HG03095 (cell line): Measurements from ENCODE around the gene POLR2A.
"Not testable (repeated sequence)": the region's sequence is repeated elsewhere in the genome, so short reads cannot be mapped to it uniquely, and the experiment has no call there.

Source experiments
- ATAC-seq: cut with Tn5 transposase; IDR thresholded peaks from one replicate; pipeline ENCODE4 v1.9.1; 2021; ENCODE audit warnings: moderate library complexity; ENCODE audit not compliant: unreplicated experiment

POLR2A gene

GRCh38 chr17:7460850-7461660 is 23.1 kb upstream of the POLR2A start:
- ATAC-seq, result no peak

DNA sequence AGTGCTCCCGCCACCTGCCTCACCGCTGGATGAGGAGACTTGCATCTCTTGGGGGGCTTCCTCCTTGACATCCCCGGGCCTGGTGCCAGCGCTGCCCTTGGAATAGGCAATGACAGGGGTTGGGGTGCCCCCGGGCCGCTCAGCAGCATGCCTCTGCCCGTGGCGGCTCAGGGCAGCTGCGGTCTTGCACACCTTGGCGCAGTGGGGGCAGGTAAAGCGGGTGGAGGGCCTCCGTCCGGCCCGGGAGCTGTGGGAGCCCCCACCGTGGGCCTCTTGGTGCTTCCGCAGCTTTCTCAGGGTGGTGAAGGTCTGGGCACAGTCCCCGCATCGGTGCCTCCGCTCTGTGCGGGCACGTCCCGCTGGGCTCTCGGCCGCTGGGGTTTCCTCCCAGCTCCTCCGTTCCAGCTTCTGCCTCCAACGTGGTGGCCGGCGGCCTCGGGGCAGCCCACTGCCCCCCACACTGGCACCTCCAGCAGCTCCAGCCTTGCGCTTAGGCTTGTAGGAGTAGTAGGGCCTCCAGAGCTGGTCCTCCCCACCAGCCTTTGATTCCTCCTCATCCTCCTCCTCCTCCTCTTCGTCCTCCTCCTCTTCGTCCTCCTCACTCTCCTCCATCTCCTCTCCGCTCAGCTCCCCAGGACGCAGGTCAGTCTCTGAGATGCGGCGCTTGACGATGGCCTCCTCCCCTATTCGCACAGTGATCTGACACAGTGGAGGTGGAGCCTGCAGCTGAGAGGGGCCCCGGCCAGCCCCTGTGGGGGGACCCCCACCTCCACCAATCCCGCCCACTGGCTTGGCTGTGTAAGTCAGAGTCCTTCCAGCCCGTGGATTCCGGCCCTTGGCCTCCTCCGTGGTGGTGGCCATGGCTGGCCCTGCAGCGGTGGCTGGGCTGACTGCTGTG is 21.4 kb upstream of the POLR2A start:
- ATAC-seq, result no peak

GRCh38 chr17:7463372-7463846 is 20.8 kb upstream of the POLR2A start:
- ATAC-seq, result no peak

DNA sequence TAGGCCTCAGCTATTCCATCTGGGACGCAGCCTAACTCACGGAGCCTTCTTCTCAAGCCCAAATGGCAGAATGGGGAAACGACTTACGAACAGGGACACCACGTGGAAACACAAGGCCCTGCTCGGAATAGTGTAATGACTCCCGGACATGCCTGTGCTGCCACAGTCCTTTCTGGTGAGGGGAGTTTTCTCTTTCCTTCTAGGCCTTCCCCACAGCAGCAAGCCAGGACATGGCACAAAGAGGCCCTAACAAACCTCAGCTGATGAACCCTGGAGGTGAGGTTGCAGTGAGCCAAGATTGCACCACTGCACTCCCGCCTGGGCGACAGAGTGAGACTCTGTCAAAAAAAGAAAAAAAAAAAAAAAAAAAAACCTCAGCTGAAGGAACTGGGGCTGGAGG is 20.1 kb upstream of the POLR2A start:
- no peak for ATAC-seq

GRCh38 chr17:7465597-7466275 is 18.4 kb upstream of the POLR2A start:
- ATAC-seq, result no peak

GRCh38 chr17:7466318-7466638 is 17.9 kb upstream of the POLR2A start:
- ATAC-seq, result no peak

- ATAC-seq, result no peak
Observed at GRCh38 chr17:7466639-7467341, 17.4 kb upstream of the POLR2A start.

- no peak for ATAC-seq
Observed at GRCh38 chr17:7467498-7467897, 16.7 kb upstream of the POLR2A start.

GRCh38 chr17:7468290-7468689 is 15.9 kb upstream of the POLR2A start:
- ATAC-seq, result no peak

- ATAC-seq, result no peak
Observed at GRCh38 chr17:7468804-7469389, 15.3 kb upstream of the POLR2A start.

DNA sequence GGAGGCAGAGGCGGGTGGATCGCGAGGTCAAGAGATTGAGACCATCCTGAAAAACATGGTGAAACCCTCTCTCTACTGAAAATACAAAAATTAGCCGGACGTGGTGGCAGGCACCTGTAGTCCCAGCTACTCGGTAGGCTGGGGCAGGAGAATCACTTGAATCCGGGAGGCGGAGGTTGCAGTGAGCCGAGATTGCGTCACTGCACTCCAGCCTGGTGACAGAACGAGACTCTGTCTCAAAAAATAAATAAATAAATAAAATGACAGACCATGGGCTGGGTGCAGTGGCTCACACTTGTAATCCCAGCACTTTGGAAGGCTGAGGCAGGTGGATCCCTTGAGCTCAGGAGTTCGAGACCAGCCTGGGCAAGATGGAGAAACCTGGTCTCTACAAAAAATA is 14.3 kb upstream of the POLR2A start:
- not testable (repeated sequence) for ATAC-seq

DNA sequence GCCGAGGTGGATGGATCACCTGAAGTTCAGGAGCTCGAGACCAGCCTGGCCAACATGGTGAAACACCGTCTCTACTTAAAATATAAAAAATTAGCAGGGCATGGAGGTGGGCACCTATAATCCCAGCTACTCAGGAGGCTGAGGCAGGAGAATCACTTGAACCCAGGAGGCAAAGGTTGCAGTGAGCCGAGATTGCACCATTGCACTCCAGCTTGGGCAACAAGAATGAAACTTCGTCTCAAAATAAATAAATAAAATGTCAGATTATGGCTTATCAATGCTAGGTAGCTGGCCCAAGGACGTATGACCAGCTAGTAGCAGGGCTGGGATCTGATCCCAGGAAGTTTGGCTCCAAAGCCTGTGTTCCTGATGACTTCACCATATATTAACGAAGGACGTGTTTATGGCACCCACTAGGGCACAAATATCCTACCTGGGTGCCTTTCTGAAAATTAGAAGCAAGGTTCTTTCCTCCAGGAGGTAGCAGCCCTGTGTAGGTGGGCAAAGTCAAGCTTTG is 13.7 kb upstream of the POLR2A start:
- ATAC-seq, result not testable (repeated sequence)

DNA sequence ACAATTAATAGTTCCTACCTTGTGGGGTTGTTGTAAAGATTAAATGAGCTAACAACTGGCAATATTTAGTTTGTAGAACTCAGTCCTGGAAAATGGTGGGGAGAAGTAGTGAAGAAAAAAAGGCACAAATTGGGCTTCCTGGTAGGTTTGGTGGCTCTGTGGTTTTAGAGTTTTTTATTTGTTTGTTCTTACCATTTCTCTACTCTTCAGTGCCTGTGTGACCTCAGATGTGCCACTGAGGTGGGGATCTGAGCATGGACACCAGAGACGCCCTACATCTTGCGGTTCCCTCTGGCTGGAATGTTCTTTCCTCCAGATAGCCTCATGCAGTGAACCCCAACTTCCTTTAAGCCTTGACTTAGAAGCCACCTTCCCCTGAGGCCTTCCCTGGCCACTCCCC is 12.4 kb upstream of the POLR2A start:
- no peak for ATAC-seq

- not testable (repeated sequence) for ATAC-seq
Observed at GRCh38 chr17:7474767-7475166, 9.4 kb upstream of the POLR2A start.

- no peak for ATAC-seq
Observed at GRCh38 chr17:7475764-7476422, 8.3 kb upstream of the POLR2A start.

GRCh38 chr17:7476494-7476893 is 7.7 kb upstream of the POLR2A start:
- no peak for ATAC-seq

GRCh38 chr17:7476951-7477350 is 7.2 kb upstream of the POLR2A start:
- ATAC-seq, result no peak

GRCh38 chr17:7477392-7478275 is 6.5 kb upstream of the POLR2A start:
- no peak for ATAC-seq
